ENCODE results near the gene MRPL40.

The MRPL40 gene

DNA sequence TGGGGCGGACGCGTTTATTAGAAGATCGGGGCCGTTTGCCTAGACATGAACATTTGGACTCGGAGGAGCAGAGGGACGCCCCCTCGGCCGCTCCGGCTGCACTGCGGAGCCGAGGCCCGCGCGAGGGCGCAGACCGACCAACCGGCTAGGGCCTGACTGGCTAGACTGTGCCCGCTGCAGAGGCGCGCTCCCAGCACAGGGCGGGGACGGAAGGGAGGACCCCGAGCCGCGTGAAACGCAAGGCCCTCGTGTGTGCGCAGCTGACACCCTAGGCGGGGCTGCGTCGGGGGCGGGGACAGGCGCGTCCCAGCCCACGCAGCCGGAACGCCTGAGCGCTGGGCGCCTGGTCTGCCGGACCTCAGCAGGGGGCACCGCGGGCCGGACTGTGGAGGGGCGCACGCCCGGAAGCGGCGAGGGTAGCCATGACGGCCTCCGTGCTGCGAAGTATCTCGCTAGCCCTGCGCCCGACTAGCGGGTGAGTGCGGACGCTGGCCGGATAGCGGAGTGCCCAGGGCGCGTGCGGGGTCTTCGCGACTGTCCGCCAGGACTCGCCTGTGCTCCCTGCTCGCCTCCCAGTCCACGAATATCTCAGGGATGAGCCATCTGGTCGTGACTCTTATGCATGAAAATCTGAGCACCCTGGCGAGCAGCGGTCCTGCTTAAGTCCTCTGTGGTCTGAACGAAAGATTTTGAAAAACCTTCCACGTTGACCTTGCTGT is at the start of gene MRPL40:
MRPL40 (plus strand) TSS at position 413 of the 719 bp plus-strand sequence; CDS start at position 423, 10 bp downstream.
- peak; percentile 81 for DNase-seq (ENCODE audit: low read depth in 2 of 2)

DNA sequence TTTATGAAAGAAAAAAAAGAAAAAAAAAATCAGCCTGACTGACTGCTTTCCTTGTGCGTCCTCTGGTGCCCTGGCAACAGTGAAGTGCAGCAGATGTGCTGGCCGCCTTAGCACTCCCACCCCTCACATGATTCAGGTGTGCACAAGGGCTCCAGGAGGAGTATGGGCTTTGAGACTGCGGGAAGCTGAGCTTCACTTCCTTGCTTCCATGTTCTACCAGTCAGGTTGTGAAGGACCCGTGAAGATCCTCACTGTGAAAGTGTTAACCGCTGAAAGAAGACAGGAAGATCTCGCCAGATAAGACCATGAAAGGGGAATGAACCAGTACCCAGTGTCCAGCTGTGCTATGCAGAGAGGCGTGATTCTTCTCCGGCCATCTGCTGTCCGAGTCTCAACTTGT is 49.1 kb upstream of the MRPL40 start:
- no peak for DNase-seq (ENCODE audit: low read depth in 2 of 2)

GRCh38 chr22:19385221-19385906 is 47.0 kb upstream of the MRPL40 start:
- no peak for DNase-seq (ENCODE audit: low read depth in 2 of 2)

- DNase-seq (ENCODE audit: low read depth in 2 of 2): no peak
Measured at GRCh38 chr22:19386248-19386647, 46.1 kb upstream of the MRPL40 start.

DNA sequence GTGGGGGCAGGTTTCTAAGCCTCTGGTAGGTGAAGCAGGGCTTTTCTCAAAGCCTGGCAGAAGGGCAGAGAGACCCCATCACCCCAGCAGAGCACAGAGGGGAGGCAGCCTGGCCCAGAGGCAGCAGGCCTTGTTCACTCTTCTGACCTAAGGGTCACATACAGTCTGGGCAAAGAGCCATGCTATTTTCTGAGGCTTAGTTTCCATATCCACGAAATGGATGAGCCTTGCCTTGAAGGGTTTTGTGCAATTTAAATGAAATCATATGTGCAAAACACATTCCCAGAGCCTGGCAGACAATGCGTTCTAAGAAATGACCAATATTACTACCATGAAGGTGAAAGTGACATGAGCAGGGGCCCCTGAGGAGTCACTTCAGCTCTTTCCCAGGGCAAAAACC is 45.3 kb upstream of the MRPL40 start:
- DNase-seq (ENCODE audit: low read depth in 2 of 2): no peak

DNA sequence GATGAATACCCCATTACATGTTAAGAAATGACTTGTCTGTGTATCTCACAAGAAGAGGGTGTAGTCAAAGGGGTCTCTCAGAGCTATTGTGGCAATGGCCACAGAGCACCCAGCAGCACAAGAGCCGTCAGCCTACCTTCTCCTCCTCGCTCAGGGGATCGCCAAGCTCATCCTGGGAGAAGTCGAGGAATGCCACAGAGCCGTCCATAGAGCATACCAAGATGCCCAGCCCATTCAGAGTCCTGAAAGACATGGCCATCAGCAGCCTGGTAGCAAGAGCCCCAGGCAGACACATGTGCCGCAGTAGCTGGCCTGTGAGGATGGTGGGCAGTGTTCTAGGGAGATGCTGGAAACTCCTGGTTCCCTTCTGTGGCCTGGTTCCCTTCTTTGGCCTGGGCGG is 44.8 kb upstream of the MRPL40 start:
- no peak for DNase-seq (ENCODE audit: low read depth in 2 of 2)

GRCh38 chr22:19393704-19394103 is 38.6 kb upstream of the MRPL40 start:
- no peak for DNase-seq (ENCODE audit: low read depth in 2 of 2)

DNA sequence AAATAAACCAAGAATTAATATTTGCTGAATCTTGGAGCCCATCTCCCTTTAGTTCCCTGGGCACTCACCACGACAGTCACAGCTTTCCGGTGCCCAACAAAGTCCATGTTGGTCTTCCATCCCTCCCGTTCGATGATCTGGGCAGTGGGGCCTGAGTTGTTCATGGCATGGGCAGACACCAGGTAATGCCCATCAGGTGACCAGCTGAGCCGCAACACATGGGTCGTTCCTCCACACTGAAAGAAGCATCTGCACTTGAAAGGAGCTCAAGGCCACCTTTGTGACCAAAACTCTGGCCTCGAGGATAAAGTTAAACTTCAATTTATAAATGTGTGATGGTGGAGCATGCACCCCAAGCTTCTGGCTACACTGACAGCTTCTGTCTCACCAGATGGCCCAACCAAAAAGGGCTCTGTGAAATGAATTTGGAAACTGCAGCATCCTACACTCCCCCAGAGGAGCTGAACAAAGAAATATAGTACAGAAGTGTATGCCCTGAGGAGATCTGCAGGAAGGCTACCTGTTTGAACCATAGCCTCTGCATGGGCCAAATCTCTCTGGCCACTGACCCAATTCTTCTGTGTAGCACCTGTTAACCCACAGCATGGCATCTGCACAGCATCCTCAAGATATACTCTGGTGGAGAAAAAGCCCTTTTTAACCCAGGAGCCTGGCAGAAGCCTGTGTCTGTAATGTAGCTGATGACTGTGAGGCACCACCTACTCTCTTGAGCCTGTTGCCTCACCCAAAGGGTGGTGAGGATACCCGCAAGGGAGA is 37.9 kb upstream of the MRPL40 start:
- no peak for DNase-seq (ENCODE audit: low read depth in 2 of 2)

- no peak for DNase-seq (ENCODE audit: low read depth in 2 of 2)
Measured at GRCh38 chr22:19395276-19395675, 37.1 kb upstream of the MRPL40 start.

DNA sequence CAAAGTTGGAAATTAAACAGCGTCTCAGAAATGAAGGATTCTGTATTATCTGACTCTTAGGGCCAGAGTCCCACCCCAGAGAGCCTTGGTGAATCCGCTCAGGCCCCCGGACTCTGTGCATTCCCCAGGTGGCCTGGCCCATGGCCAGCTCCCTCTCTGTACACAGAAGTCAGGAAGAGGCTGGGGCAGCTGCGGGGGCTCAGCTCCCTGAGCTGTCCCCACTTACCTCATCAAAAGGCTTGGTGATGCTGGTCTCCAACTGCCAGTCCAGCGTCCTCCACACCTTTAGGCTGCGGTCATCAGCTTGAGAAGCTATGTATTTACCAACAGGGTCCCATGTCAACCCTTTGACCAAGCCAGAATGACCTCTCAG is 35.8 kb upstream of the MRPL40 start:
- DNase-seq (ENCODE audit: low read depth in 2 of 2): no peak

DNA sequence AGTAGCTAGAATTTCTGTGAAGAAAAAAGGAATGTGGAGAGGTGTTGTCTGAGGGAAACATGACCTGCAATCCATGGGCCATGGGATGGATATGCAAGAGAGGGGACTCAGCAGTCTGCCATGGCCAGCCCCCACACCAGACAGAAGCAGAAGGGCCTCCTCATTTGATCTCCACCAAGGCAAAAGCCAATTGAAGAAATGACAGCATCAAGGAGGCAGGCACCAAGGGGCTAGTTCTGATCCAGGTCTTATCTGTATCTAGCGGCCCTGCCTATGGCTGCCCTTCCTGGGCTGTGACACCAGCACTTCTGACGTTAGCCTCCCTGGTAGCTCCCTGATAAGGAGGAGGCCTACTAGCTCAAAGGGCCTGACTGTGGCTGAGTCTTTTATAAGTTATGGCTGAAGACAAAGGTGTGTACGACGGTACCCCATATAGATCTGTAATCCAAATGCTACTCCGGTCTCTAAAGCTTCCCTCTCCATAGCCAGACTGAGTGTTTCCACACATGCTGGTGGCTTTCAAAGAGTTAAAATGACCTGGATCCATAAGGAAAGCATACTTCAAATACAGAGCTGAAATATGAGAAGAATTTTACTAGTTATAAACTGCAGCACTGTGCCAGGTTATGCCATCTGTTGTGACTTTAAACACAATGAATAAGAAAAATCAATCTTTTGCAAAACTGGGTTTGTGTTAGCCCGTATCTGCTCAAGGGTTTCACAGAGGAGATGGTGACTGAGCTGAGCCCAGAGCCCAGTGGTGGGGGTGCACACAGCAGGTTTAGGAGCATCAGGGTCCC is 35.2 kb upstream of the MRPL40 start:
- DNase-seq (ENCODE audit: low read depth in 2 of 2): no peak

DNA sequence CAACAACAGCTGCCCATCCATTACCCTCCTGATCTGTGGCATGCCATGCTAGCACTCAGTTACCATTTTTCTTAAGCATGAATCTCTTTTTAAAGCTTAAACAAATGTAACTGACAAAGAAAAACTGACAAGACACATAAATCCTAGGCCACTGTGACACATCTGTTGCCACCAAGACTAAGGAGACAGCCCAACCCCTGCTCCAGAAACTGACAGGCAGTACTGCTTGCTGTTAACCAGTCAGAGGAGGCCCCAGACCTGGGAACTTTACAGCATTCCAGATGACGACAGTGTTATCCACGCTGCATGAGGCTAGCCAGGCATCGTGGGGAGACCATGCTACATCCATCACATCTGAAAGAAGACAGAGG is 34.6 kb upstream of the MRPL40 start:
- no peak for DNase-seq (ENCODE audit: low read depth in 2 of 2)

GRCh38 chr22:19398206-19398605 is 34.1 kb upstream of the MRPL40 start:
- no peak for DNase-seq (ENCODE audit: low read depth in 2 of 2)

- no peak for DNase-seq (ENCODE audit: low read depth in 2 of 2)
Measured at GRCh38 chr22:19398652-19399051, 33.7 kb upstream of the MRPL40 start.

DNA sequence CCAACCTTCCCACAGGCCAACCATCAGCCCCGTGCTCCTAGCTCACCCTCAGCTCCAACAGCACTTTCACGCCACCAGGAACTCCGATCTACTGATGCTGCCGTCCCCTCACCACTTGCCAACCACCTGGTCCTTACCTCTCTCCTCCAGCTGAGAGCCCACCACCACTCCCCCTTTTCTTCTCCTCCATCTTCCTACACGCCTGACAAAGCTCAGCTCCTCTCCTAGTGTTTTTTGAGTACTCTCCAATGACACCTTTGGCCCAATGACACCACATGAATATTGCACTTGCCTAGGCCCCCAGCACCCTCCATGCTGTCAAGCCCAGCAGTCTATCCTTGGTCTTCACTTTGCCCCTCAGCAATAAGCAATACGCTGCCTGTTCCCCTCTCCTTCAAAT is 31.5 kb upstream of the MRPL40 start:
- DNase-seq (ENCODE audit: low read depth in 2 of 2): no peak

DNA sequence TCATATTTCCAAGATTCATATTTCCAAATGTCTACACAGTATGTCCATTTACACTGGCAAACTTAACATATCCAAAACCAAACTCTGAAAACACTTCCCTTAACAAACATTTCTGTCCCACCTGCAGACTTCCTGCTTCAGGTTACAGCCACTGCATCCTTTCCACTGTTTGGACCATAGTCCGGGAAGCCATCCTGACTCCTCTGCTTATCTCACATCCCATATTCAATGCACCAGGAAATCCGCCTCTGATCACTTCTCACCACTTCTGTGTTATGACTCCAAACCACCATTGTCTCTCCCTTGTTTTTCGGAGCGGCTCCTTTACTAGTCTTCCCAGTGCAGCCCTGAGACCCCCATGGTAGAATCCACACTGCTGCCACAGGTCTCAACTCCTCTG is 30.9 kb upstream of the MRPL40 start:
- DNase-seq (ENCODE audit: low read depth in 2 of 2): no peak

DNA sequence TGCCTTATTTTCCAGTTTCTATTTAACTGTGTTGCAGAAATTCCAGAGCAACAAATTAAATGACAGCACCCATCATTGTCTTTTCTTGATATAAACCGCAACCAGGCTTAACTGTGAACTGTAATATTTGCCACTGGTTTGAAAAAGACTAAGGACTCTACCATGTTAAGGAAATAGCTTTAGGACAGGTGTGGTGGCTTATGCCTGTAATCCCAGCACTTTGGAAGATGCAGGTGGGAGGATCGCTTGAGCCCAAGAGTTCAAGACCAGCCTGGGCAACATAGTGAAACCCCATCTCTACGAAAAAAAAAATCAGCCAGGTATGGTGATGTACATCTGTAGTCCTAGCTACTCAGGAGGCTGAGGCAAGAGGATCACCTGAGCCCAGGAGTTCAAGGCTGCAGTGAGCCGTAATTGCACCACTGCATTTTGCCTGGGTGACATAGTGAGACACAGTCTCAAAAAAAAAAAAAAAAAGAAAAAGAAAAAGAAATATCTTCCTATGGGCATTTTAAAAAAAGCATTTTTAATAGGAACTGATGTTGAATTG is 29.6 kb upstream of the MRPL40 start:
- DNase-seq (ENCODE audit: low read depth in 2 of 2): no peak

- no peak for DNase-seq (ENCODE audit: low read depth in 2 of 2)
Measured at GRCh38 chr22:19404676-19405075, 27.7 kb upstream of the MRPL40 start.

GRCh38 chr22:19405133-19405532 is 27.2 kb upstream of the MRPL40 start:
- DNase-seq (ENCODE audit: low read depth in 2 of 2): no peak

DNA sequence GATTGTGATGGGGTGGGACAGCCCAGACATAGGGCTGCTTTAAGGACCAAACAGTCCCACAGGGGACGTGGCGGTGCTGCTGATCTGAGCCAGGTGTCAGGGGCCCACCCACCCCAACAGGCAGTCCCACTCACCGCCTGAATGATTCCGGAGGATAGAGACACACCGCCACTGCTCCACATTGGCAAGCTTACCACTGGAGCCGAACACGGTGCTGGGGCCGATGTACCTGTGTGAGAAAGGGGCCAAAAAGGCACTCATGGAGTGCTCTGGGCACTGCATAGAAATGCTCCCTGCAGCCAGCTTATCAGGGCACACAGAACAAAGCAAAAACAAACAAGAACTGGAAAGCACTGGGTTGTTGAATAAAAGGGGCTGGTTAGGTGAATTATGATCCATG is 26.7 kb upstream of the MRPL40 start:
- no peak for DNase-seq (ENCODE audit: low read depth in 2 of 2)

- DNase-seq (ENCODE audit: low read depth in 2 of 2): no peak
Measured at GRCh38 chr22:19406281-19406811, 26.0 kb upstream of the MRPL40 start.

GRCh38 chr22:19406846-19407245 is 25.5 kb upstream of the MRPL40 start:
- DNase-seq (ENCODE audit: low read depth in 2 of 2): no peak

Measured in activated CD8-positive, alpha-beta memory T cell treated with anti-CD3 and anti-CD28 coated beads for 4 hours (primary cell).